Measurements from ENCODE around the gene ETNPPL. TPM values are rescaled to one million over a fixed set of nuclear protein-coding genes. Genes with fewer than 3 reads are reported as not detected.

Gene ETNPPL
- total and polyA plus RNA-seq, 2 of the 13 experiments (the other 11 are each of a cell fraction or from before 2014, with no cell fraction given): 1.4 to 6.0 TPM

GRCh38 chr4:108730579-108730978 is 32.3 kb downstream of the ETNPPL start (continued):
- peak; percentile 87 for TF ChIP-seq ZNF614 (CRISPR knock-in tag; IDR thresholded peaks at IDR 0.05; ENCODE audit: borderline replicate concordance)
- peak; percentile 83; the same call in 1 of the 2 replicates for TF ChIP-seq THAP9 (CRISPR knock-in tag; IDR thresholded peaks at IDR 0.05; ENCODE audit: borderline replicate concordance)
- peak; percentile 57; the same call in 1 of the 2 replicates for TF ChIP-seq CEBPB (IDR thresholded peaks at IDR 0.05; ENCODE audit: borderline replicate concordance, low read depth, low read length)
- peak; percentile 69 for TF ChIP-seq TRIM24 (CRISPR knock-in tag; IDR thresholded peaks at IDR 0.05)
- no peak for TF ChIP-seq HNRNPLL (IDR thresholded peaks at IDR 0.05; ENCODE audit: low read depth, low read length, poor library complexity, severe bottlenecking)
- peak; percentile 85 for TF ChIP-seq ZNF264 (CRISPR knock-in tag; IDR thresholded peaks at IDR 0.05)
- no peak for TF ChIP-seq GRHL1 (CRISPR knock-in tag; conservative IDR thresholded peaks at IDR 0.05)
- peak; percentile 45; the same call in 1 of the 2 replicates for TF ChIP-seq HOXA3 (CRISPR knock-in tag; IDR thresholded peaks at IDR 0.05)
- TF ChIP-seq EED (CRISPR knock-in tag; IDR thresholded peaks at IDR 0.05): no peak
- TF ChIP-seq ZNF687 (CRISPR knock-in tag; IDR thresholded peaks at IDR 0.05): no peak
- no peak for TF ChIP-seq ZNF567 (CRISPR knock-in tag; IDR thresholded peaks at IDR 0.05; ENCODE audit: borderline replicate concordance)
- peak; percentile 71 for TF ChIP-seq SOX5 (CRISPR knock-in tag; IDR thresholded peaks at IDR 0.05; ENCODE audit: borderline replicate concordance)
- TF ChIP-seq MIXL1 (CRISPR knock-in tag; IDR thresholded peaks at IDR 0.05): peak; percentile 77; the same call in 1 of the 2 replicates
- no peak for TF ChIP-seq ZNF432 (CRISPR knock-in tag; IDR thresholded peaks at IDR 0.05; ENCODE audit: borderline replicate concordance)
- TF ChIP-seq FUBP1 (CRISPR knock-in tag; IDR thresholded peaks at IDR 0.05; ENCODE audit: borderline replicate concordance): no peak
- TF ChIP-seq HNF4A (CRISPR knock-in tag; IDR thresholded peaks at IDR 0.05): peak; percentile 97
- peak; percentile 89 for TF ChIP-seq ZNF121 (CRISPR knock-in tag; IDR thresholded peaks at IDR 0.05)
- no peak for TF ChIP-seq ZGPAT (CRISPR knock-in tag; IDR thresholded peaks at IDR 0.05)

Data from HepG2 (cell line).